Lung (tissue), 12 donors: ENCODE data around the gene NHSL1. TPM values are rescaled to one million over a fixed set of nuclear protein-coding genes. Genes with fewer than 3 reads are reported as not detected.

ENCODE experiments used
- ATAC-seq: fragments of 200-7000 bp; cut with Tn5 transposase; one replicate; pipeline ENCODE4 v1.9.1; 2020; ENCODE audit warnings: moderate number of reproducible peaks; ENCODE audit not compliant: insufficient read depth, low FRiP score
- DNase-seq, 3 donors: peaks; one replicate each; pipeline ENCODE4 v3.0.0-alpha.2; 2013 to 2017
- H3K27ac ChIP-seq, 2 donors: one replicate each; pipeline ENCODE4 v1.5.1; 2013; ENCODE audit warnings: mild to moderate bottlenecking in 2 of 2, moderate library complexity in 2 of 2, control low read depth in 1 of 2, inconsistent platforms in 1 of 2, low read depth in 1 of 2, low read length in 1 of 2
- H3K27me3 ChIP-seq, 3 donors: one replicate each; pipeline ENCODE4 v1.5.1; 2013; ENCODE audit warnings: low read length in 2 of 3; ENCODE audit not compliant: control insufficient read depth in 3 of 3, insufficient read depth in 3 of 3
- H3K36me3 ChIP-seq, 4 donors: one replicate each; pipeline ENCODE4 v1.5.1; 2013; ENCODE audit warnings: low read length in 4 of 4, mild to moderate bottlenecking in 1 of 4, moderate library complexity in 1 of 4; ENCODE audit not compliant: control insufficient read depth in 4 of 4, insufficient read depth in 4 of 4
- H3K4me1 ChIP-seq, 5 donors: one replicate each; pipeline ENCODE4 v1.5.1; 2013; ENCODE audit warnings: low read length in 5 of 5, mild to moderate bottlenecking in 2 of 5, moderate library complexity in 1 of 5; ENCODE audit not compliant: control insufficient read depth in 5 of 5, insufficient read depth in 5 of 5
- H3K4me3 ChIP-seq: one replicate; pipeline ENCODE4 v1.5.1; 2013; ENCODE audit warnings: mild to moderate bottlenecking, control low read depth, moderate library complexity
- H3K9ac ChIP-seq, 2 donors: one replicate each; pipeline ENCODE4 v1.5.1; 2013; ENCODE audit warnings: low read length in 2 of 2, control low read depth in 1 of 2; ENCODE audit not compliant: insufficient read depth in 1 of 2
- H3K9me3 ChIP-seq, 4 donors: one replicate each; pipeline ENCODE4 v1.5.1; 2013; ENCODE audit warnings: low read length in 3 of 4, mild to moderate bottlenecking in 1 of 4, moderate library complexity in 1 of 4; ENCODE audit not compliant: control insufficient read depth in 4 of 4, insufficient read depth in 3 of 4
- WGBS, 2 donors: extraction: QIAGEN DNeasy Blood & Tissue Kit; methylation state at CpG; one replicate each; pipeline ENCODE4 v1.1.7; 2013; 5-methylcytosine and 5-hydroxymethylcytosine counted together
- polyA plus RNA-seq, 2 donors: library from polyadenylated mRNA; stranded (reverse); fragments of 200-250 nt; gene quantifications; one replicate each; pipeline ENCODE4 v1.2.1, GENCODE V29; 2013
- total RNA-seq, 2 donors: library from RNA; depleted of rRNA in 1 of 2; stranded (reverse); fragments of >200 nt in 1 of 2; gene quantifications; one replicate each; pipeline ENCODE4 v1.2.1, GENCODE V29; 2014 to 2021
- TF ChIP-seq, protein P1 (sequence below): IDR thresholded peaks from 2 replicates; pipeline ENCODE4 v1.5.1; 2012; ENCODE audit warnings: mild to moderate bottlenecking; ENCODE audit errors: control extremely low read depth, extremely low read depth
- donor health status: control.
- donor health status: control.
- donor health status: Bipolar disorder and iron deficiency.
- donor health status: healthy.
- donor health status: DM: yes; HTN: yes; CAD: no.

Gene NHSL1
- total and polyA plus RNA-seq, 4 donors, result 5.2 to 53.7 (median 30.4) TPM

DNA sequence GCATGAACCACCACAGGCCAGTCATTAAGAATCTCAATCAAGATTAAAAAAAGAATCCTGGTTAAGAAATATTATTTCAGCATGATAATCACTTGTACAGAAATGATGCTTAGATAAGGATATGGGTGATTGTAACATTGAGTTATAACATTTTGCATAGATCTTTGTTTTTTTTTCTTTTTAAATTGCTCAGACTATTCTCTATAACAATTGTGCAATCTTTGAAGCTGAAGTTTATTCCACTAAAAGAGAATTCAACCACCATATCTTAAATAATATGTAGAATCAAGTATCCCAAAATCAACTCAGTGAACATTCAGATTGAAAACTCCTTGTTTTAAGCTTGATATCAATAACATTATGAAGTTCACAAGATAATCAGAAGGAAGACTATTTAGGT lies 122.3 kb downstream of the NHSL1 start:
- Histone ChIP-seq H3K4me3 (no peak overlapping the region), H3K36me3 (no peaks in the 10 kb centered on the region), H3K27me3 (no peaks in the 10 kb centered on the region), H3K27ac (no peak overlapping the region), H3K9ac (no peak overlapping the region), H3K4me1 (peaks cover 0 to 2% (median 0%) of the 10 kb centered on the region in 5 donors), H3K9me3 (no peaks in the 10 kb centered on the region)
- DNase-seq (no peak), ATAC-seq (no peak)
- TF ChIP-seq, protein P1, sequence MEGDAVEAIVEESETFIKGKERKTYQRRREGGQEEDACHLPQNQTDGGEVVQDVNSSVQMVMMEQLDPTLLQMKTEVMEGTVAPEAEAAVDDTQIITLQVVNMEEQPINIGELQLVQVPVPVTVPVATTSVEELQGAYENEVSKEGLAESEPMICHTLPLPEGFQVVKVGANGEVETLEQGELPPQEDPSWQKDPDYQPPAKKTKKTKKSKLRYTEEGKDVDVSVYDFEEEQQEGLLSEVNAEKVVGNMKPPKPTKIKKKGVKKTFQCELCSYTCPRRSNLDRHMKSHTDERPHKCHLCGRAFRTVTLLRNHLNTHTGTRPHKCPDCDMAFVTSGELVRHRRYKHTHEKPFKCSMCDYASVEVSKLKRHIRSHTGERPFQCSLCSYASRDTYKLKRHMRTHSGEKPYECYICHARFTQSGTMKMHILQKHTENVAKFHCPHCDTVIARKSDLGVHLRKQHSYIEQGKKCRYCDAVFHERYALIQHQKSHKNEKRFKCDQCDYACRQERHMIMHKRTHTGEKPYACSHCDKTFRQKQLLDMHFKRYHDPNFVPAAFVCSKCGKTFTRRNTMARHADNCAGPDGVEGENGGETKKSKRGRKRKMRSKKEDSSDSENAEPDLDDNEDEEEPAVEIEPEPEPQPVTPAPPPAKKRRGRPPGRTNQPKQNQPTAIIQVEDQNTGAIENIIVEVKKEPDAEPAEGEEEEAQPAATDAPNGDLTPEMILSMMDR, result no peak

DNA sequence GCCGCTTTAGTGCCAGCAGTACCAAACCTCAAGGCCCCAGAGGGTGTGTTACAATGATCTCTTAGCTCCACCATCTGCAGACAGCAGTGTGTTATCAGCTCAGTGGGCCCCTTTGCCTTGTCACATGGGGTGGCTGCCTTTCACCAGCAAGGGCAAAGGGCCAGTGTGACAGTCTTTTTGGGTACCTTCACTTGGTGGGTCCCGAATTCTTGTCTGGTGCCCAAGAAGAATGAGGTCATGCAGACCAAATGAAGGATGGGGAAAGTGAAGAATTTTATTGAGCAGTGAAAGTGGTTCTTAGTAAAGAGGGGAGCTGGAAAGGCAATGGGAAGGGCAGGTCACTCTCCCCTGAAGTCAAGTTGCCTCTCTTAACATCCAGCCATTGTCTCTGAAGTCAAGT lies 124.5 kb downstream of the NHSL1 start:
- Histone ChIP-seq H3K4me3 (no peak overlapping the region), H3K9ac (no peak overlapping the region), H3K27me3 (no peaks in the 10 kb centered on the region), H3K4me1 (peaks cover 0 to 2% (median 0%) of the 10 kb centered on the region in 5 donors), H3K9me3 (no peaks in the 10 kb centered on the region), H3K36me3 (no peaks in the 10 kb centered on the region), H3K27ac (no peak overlapping the region)
- TF ChIP-seq, protein P1, result no peak
- DNase-seq (no peak), ATAC-seq (no peak)
- WGBS, 2 donors, result 94 to 95% methylated on average over 2 of the region's 2 CpGs

DNA sequence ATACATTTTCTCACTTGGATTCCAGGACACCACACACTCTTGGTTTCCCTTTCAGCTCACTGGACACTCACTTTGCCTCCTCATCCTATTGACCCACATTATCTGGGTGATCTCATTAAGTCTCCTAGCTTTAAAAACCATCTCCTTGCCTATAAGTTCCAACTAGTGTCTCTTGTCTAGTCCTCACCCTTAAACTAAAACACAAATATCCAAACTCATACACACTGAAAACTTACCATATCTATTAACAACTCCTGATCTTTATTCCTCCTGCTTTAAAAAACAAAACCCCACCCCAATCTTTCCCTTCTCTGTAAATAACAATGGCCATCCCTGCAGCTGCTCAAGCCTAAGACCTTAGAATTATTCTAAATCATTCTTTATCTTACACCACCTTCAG lies 125.1 kb downstream of the NHSL1 start:
- Histone ChIP-seq H3K36me3 (no peaks in the 10 kb centered on the region), H3K4me1 (peaks cover 0 to 2% (median 0%) of the 10 kb centered on the region in 5 donors), H3K9me3 (no peaks in the 10 kb centered on the region), H3K27ac (no peak overlapping the region), H3K9ac (no peak overlapping the region), H3K27me3 (no peaks in the 10 kb centered on the region), H3K4me3 (no peak overlapping the region)
- no peak for DNase-seq
- no peak for ATAC-seq
- TF ChIP-seq, protein P1, result no peak

DNA sequence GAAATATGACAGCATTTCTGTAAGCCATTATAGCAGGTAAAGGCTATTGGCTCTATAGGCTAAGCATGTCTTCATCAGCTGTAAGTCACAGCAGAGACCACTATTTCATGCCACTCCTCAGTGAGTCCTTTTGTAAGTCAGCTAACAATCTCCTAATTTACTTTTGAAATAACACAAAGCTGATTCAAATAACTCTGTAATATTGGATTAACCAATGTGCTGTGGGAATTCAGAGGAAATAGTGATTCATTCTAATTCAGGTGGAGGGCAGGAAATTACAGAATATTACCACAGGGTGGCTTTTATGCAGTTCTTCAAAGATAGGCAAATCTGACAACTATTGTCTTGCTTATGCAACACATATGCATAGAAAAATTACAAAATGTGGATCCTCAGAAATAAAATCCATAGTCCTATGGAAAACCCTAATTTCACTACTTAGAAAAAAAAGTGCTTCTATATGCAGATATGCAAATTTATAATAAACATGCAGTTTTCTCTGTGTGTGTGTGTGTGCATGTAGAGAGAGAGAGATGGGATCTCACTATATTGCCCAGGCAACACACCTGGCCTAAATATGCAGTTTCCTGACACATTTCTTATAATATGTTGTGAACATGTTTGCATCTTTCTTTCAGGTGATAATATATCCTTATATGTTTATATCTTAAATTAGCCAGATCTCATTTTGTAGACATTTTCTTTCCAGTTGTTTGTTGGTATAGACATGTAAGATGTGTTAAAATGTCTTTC lies 126.4 kb downstream of the NHSL1 start:
- H3K9ac ChIP-seq, result no peak overlapping the region
- no peaks in the 10 kb centered on the region for H3K9me3 ChIP-seq
- no peaks in the 10 kb centered on the region for H3K36me3 ChIP-seq
- DNase-seq (no peak), ATAC-seq (no peak)
- H3K27me3 ChIP-seq, result no peaks in the 10 kb centered on the region
- H3K4me3 ChIP-seq, result no peak overlapping the region
- peaks cover 0 to 2% (median 0%) of the 10 kb centered on the region in 5 donors for H3K4me1 ChIP-seq
- H3K27ac ChIP-seq, result no peak overlapping the region
- TF ChIP-seq, protein P1, result no peak
